ENCODE results near the gene ITGAV. TPM values are rescaled to one million over a fixed set of nuclear protein-coding genes. Genes with fewer than 3 reads are reported as not detected.

ITGAV gene
- total RNA-seq, 1 donor from 2014 or later = 227 TPM

- no peak for DNase-seq (ENCODE audit: extremely low read depth, low read depth, low spot score)
These were observed 21.7 kb downstream of the ITGAV start for GRCh38 chr2:186611526-186611925.

GRCh38 chr2:186612026-186612425, 22.2 kb downstream of the ITGAV start:
- DNase-seq (ENCODE audit: extremely low read depth, low read depth, low spot score) = no peak

GRCh38 chr2:186612555-186613440, 22.9 kb downstream of the ITGAV start:
- DNase-seq (ENCODE audit: extremely low read depth, low read depth, low spot score) = no peak

GRCh38 chr2:186614373-186614772, 24.5 kb downstream of the ITGAV start:
- DNase-seq (ENCODE audit: extremely low read depth, low read depth, low spot score) = no peak

- no peak for DNase-seq (ENCODE audit: extremely low read depth, low read depth, low spot score)
These were observed 27.3 kb downstream of the ITGAV start for GRCh38 chr2:186617148-186617547.

GRCh38 chr2:186617771-186618170, 27.9 kb downstream of the ITGAV start:
- DNase-seq (ENCODE audit: extremely low read depth, low read depth, low spot score) = no peak

GRCh38 chr2:186618696-186619095, 28.8 kb downstream of the ITGAV start:
- DNase-seq (ENCODE audit: extremely low read depth, low read depth, low spot score) = no peak

- no peak for DNase-seq (ENCODE audit: extremely low read depth, low read depth, low spot score)
These were observed 33.2 kb downstream of the ITGAV start for GRCh38 chr2:186623084-186623483.

GRCh38 chr2:186624276-186624675, 34.4 kb downstream of the ITGAV start:
- DNase-seq (ENCODE audit: extremely low read depth, low read depth, low spot score) = no peak

- DNase-seq (ENCODE audit: extremely low read depth, low read depth, low spot score) = no peak
These were observed 39.6 kb downstream of the ITGAV start for GRCh38 chr2:186629250-186629996.

- DNase-seq (ENCODE audit: extremely low read depth, low read depth, low spot score) = no peak
These were observed 42.6 kb downstream of the ITGAV start for GRCh38 chr2:186632417-186632816.

GRCh38 chr2:186634701-186635100, 44.8 kb downstream of the ITGAV start:
- no peak for DNase-seq (ENCODE audit: extremely low read depth, low read depth, low spot score)

- DNase-seq (ENCODE audit: extremely low read depth, low read depth, low spot score) = no peak
These were observed 47.1 kb downstream of the ITGAV start for GRCh38 chr2:186636800-186637496.

- DNase-seq (ENCODE audit: extremely low read depth, low read depth, low spot score) = no peak
These were observed 47.6 kb downstream of the ITGAV start for GRCh38 chr2:186637497-186637800.

- no peak for DNase-seq (ENCODE audit: extremely low read depth, low read depth, low spot score)
These were observed 50.1 kb downstream of the ITGAV start for GRCh38 chr2:186639939-186640338.

- no peak for DNase-seq (ENCODE audit: extremely low read depth, low read depth, low spot score)
These were observed 51.4 kb downstream of the ITGAV start for GRCh38 chr2:186641132-186641806.

GRCh38 chr2:186641807-186642321, 52.0 kb downstream of the ITGAV start:
- DNase-seq (ENCODE audit: extremely low read depth, low read depth, low spot score) = peak; percentile 57

GRCh38 chr2:186644791-186645190, 54.9 kb downstream of the ITGAV start:
- no peak for DNase-seq (ENCODE audit: extremely low read depth, low read depth, low spot score)

GRCh38 chr2:186645999-186646398, 56.1 kb downstream of the ITGAV start:
- DNase-seq (ENCODE audit: extremely low read depth, low read depth, low spot score) = no peak

- no peak for DNase-seq (ENCODE audit: extremely low read depth, low read depth, low spot score)
These were observed 58.3 kb downstream of the ITGAV start for GRCh38 chr2:186648130-186648529.

- no peak for DNase-seq (ENCODE audit: extremely low read depth, low read depth, low spot score)
These were observed 63.7 kb downstream of the ITGAV start for GRCh38 chr2:186653511-186653910.
